ENCODE measurements around the gene GPR139. TPM values are rescaled to one million over a fixed set of nuclear protein-coding genes. Genes with fewer than 3 reads are reported as not detected.

The GPR139 gene
- total and polyA plus RNA-seq, 2 donors from 2014 or later, result not detected

GRCh38 chr16:20002936-20003335, 70.8 kb downstream of the GPR139 start:
- no peak overlapping the region for H3K27ac ChIP-seq (ENCODE audit: low read depth in 2 of 2, low read length in 2 of 2)
- H3K27me3 ChIP-seq (ENCODE audit: control insufficient read depth, insufficient read depth, low read length), result no peaks in the 10 kb centered on the region
- no peak for TF ChIP-seq CTCF (IDR thresholded peaks at IDR 0.05; ENCODE audit: borderline replicate concordance, extremely low read depth, insufficient read depth)
- no peaks in the 10 kb centered on the region for H3K36me3 ChIP-seq (ENCODE audit: control insufficient read depth in 2 of 3, insufficient read depth in 3 of 3, low read length in 3 of 3)
- no peaks in the 10 kb centered on the region for H3K4me1 ChIP-seq (ENCODE audit: control insufficient read depth in 2 of 3, insufficient read depth in 2 of 3, low read depth in 1 of 3, low read length in 3 of 3)
- no peak overlapping the region for H3K4me3 ChIP-seq (ENCODE audit: low read length in 3 of 3)
- intact Hi-C loops (cut with DNase I), result no loop called here
- DNase-seq, result no peak
- H3K9ac ChIP-seq (ENCODE audit: low read length in 3 of 3), result no peak overlapping the region
- H3K9me3 ChIP-seq (ENCODE audit: control insufficient read depth in 2 of 3, insufficient read depth in 1 of 3, low read length in 3 of 3), result peaks cover 0 to 5% (median 0%) of the 10 kb centered on the region in 3 donors
- FAIRE-seq, result no peak

DNA sequence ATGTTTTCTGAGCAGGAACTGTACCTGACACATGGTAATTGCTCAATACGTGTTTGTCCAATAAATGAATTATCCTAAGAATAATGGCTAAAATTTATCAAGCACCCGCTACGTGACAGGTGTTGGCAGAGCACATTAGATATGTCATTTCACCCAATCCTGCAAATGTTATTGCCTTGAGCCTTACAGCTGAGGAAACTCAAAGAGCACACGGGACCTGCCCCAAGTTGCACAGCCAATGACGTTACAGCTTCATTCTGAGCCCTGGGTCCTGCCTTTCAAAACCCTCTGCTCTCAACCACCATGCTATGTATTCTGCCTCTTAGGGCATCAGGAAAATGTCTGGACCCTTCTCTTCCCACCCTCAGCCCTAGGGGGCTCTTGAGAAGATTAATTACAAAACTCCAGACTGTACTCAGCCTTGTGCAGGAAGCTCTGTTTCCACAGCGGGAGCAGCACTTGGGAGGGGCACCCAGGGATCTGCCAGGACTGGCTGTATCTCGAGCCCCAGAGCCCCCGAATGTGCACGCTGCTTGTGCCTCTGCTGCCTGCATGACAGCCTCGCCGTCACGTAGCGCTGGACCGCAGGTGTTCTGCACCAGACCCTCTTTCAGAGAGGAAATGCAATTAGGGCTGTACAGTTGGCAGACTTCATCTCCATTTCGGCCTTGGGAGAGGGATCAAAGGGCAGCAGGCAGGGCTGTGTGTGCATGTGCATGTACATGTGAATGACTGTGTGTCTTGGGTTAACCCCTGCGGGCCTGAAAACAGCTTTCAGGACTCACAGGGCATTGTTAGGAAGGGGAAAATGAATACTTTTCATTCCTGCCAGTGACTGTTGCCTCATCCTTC, 71.6 kb downstream of the GPR139 start:
- FAIRE-seq (no peak), DNase-seq (peak in 2 of 5 donors; percentile 1 to 57)
- Histone ChIP-seq H3K4me1 (ENCODE audit: control insufficient read depth in 2 of 3, insufficient read depth in 2 of 3, low read depth in 1 of 3, low read length in 3 of 3) (no peaks in the 10 kb centered on the region), H3K9me3 (ENCODE audit: control insufficient read depth in 2 of 3, insufficient read depth in 1 of 3, low read length in 3 of 3) (peaks cover 0 to 5% (median 0%) of the 10 kb centered on the region in 3 donors), H3K4me3 (ENCODE audit: low read length in 3 of 3) (no peak overlapping the region), H3K27me3 (ENCODE audit: control insufficient read depth, insufficient read depth, low read length) (no peaks in the 10 kb centered on the region), H3K27ac (ENCODE audit: low read depth in 2 of 2, low read length in 2 of 2) (no peak overlapping the region), H3K36me3 (ENCODE audit: control insufficient read depth in 2 of 3, insufficient read depth in 3 of 3, low read length in 3 of 3) (no peaks in the 10 kb centered on the region), H3K9ac (ENCODE audit: low read length in 3 of 3) (no peak overlapping the region)
- no peak for TF ChIP-seq CTCF (IDR thresholded peaks at IDR 0.05; ENCODE audit: borderline replicate concordance, extremely low read depth, insufficient read depth)
- intact Hi-C loops (cut with DNase I), result no loop called here

DNA sequence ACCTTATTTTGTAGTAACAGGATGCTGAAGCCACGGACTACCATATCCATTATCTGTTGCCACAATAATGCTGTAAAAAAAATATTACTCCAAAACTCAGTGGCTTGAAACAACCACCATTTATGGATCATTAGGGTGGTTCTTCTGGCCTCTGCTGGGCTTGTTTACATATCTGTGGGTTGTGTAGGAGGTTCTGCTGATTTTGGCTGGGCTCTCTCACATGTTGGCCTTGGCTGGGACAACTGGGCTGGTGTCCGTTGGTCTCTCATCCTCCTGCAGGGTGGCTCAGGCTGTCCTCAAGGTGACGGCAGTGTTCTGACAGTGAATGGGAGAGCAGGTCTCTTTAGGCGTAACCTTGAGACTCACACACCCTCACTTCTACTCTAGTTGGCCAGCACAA, 76.0 kb downstream of the GPR139 start:
- Histone ChIP-seq H3K27me3 (ENCODE audit: control insufficient read depth, insufficient read depth, low read length) (no peaks in the 10 kb centered on the region), H3K9ac (ENCODE audit: low read length in 3 of 3) (no peak overlapping the region), H3K4me3 (ENCODE audit: low read length in 3 of 3) (no peak overlapping the region), H3K4me1 (ENCODE audit: control insufficient read depth in 2 of 3, insufficient read depth in 2 of 3, low read depth in 1 of 3, low read length in 3 of 3) (no peaks in the 10 kb centered on the region), H3K36me3 (ENCODE audit: control insufficient read depth in 2 of 3, insufficient read depth in 3 of 3, low read length in 3 of 3) (no peaks in the 10 kb centered on the region), H3K27ac (ENCODE audit: low read depth in 2 of 2, low read length in 2 of 2) (no peak overlapping the region), H3K9me3 (ENCODE audit: control insufficient read depth in 2 of 3, insufficient read depth in 1 of 3, low read length in 3 of 3) (peaks cover 0 to 2% (median 0%) of the 10 kb centered on the region in 3 donors)
- DNase-seq (no peak), FAIRE-seq (no peak)
- no peak for TF ChIP-seq CTCF (IDR thresholded peaks at IDR 0.05; ENCODE audit: borderline replicate concordance, extremely low read depth, insufficient read depth)
- intact Hi-C loops (cut with DNase I), result no loop called here
